Omental fat pad (tissue), 4 donors: ENCODE measurements around the gene AOAH. TPM values are rescaled to one million over a fixed set of nuclear protein-coding genes. Genes with fewer than 3 reads are reported as not detected.

ENCODE experiments used
- ATAC-seq: fragments of 150-250 bp; one replicate; pipeline ENCODE4 v1.9.1; 2016; ENCODE audit warnings: mild to moderate bottlenecking, moderate library complexity; ENCODE audit not compliant: low FRiP score
- DNase-seq: peaks from one replicate; pipeline ENCODE4 v3.0.0-alpha.2; 2019; ENCODE audit warnings: low spot score
- CTCF ChIP-seq, 3 donors: fragments of 450-650 bp; IDR thresholded peaks; one replicate each; pipeline ENCODE4 v1.5.1; 2016 to 2017; ENCODE audit warnings: antibody characterized with exemption in 3 of 3, mild to moderate bottlenecking in 3 of 3, moderate library complexity in 2 of 3
- total RNA-seq, 4 donors: library from RNA; depleted of rRNA; stranded (reverse); fragments of >200 nt; gene quantifications; one replicate each; pipeline ENCODE4 v1.1.0, GENCODE V29; 2016

AOAH gene
- total RNA-seq, 4 donors from 2014 or later, result 5.8 to 27.9 (median 16.7) TPM

GRCh38 chr7:36565792-36566356, 158.4 kb downstream of the AOAH start:
- ATAC-seq (no peak), DNase-seq (no peak)
- TF ChIP-seq CTCF (IDR thresholded peaks at IDR 0.05), result no peak

- no peak for TF ChIP-seq CTCF (IDR thresholded peaks at IDR 0.05)
- DNase-seq (no peak), ATAC-seq (no peak)
Observed at GRCh38 chr7:36564489-36564888, 159.8 kb downstream of the AOAH start.

GRCh38 chr7:36563706-36564327, 160.5 kb downstream of the AOAH start:
- ATAC-seq, result no peak
- no peak for TF ChIP-seq CTCF (IDR thresholded peaks at IDR 0.05)
- DNase-seq, result no peak

- no peak for DNase-seq
- TF ChIP-seq CTCF (IDR thresholded peaks at IDR 0.05), result no peak
- no peak for ATAC-seq
Observed at GRCh38 chr7:36562121-36562520, 162.2 kb downstream of the AOAH start.

- no peak for ATAC-seq
- DNase-seq, result no peak
- no peak for TF ChIP-seq CTCF (IDR thresholded peaks at IDR 0.05)
Observed at GRCh38 chr7:36549029-36549428, 175.3 kb downstream of the AOAH start.

- ATAC-seq, result no peak
- no peak for DNase-seq
- TF ChIP-seq CTCF (IDR thresholded peaks at IDR 0.05), result no peak
Observed at GRCh38 chr7:36547416-36547815, 176.9 kb downstream of the AOAH start.

- DNase-seq, result no peak
- TF ChIP-seq CTCF (IDR thresholded peaks at IDR 0.05), result no peak
- no peak for ATAC-seq
Observed at GRCh38 chr7:36546331-36546730, 178.0 kb downstream of the AOAH start.
